Muscle layer of duodenum (tissue), 2 donors: ENCODE data around the gene SSRP1.
"Not testable (repeated sequence)": the region's sequence is repeated elsewhere in the genome, so short reads cannot be mapped to it uniquely, and the experiment has no call there.

Experiments
- H3K27ac ChIP-seq: one replicate; pipeline ENCODE4 v1.7.0; 2013; ENCODE audit warnings: mild to moderate bottlenecking, low read length
- H3K27me3 ChIP-seq: one replicate; pipeline ENCODE4 v1.7.0; 2013; ENCODE audit warnings: low read depth, mild to moderate bottlenecking, control low read depth, low read length
- H3K36me3 ChIP-seq, 2 donors: one replicate each; pipeline ENCODE4 v1.7.0; 2013; ENCODE audit warnings: low read length in 2 of 2, control low read depth in 1 of 2, mild to moderate bottlenecking in 1 of 2; ENCODE audit not compliant: insufficient read depth in 2 of 2, control insufficient read depth in 1 of 2
- H3K4me1 ChIP-seq, 2 donors: one replicate each; pipeline ENCODE4 v1.7.0; 2013; ENCODE audit warnings: low read length in 2 of 2, mild to moderate bottlenecking in 2 of 2, control low read depth in 1 of 2, moderate library complexity in 1 of 2; ENCODE audit not compliant: insufficient read depth in 2 of 2, control insufficient read depth in 1 of 2
- H3K4me3 ChIP-seq, 2 donors: one replicate each; pipeline ENCODE4 v1.7.0; 2013; ENCODE audit warnings: low read length in 2 of 2, low read depth in 1 of 2, mild to moderate bottlenecking in 1 of 2
- H3K9me3 ChIP-seq, 2 donors: one replicate each; pipeline ENCODE4 v1.7.0; 2013; ENCODE audit warnings: low read length in 2 of 2, control low read depth in 1 of 2, mild to moderate bottlenecking in 1 of 2; ENCODE audit not compliant: control insufficient read depth in 1 of 2
- donor health status: healthy.

Gene SSRP1

GRCh38 chr11:57306161-57306876 is 29.4 kb downstream of the SSRP1 start:
- no peaks in the 10 kb centered on the region for H3K9me3 ChIP-seq
- H3K4me1 ChIP-seq: peaks cover 3 to 28% of the 10 kb centered on the region in 2 donors
- H3K27me3 ChIP-seq: no peaks in the 10 kb centered on the region
- no peak overlapping the region for H3K27ac ChIP-seq
- no peak overlapping the region for H3K4me3 ChIP-seq
- H3K36me3 ChIP-seq: peaks cover 23 to 33% of the 10 kb centered on the region in 2 donors

- H3K4me3 ChIP-seq: no peak overlapping the region
- H3K27ac ChIP-seq: no peak overlapping the region
- H3K36me3 ChIP-seq: peaks cover 31 to 38% of the 10 kb centered on the region in 2 donors
- H3K27me3 ChIP-seq: no peaks in the 10 kb centered on the region
- no peaks in the 10 kb centered on the region for H3K9me3 ChIP-seq
- H3K4me1 ChIP-seq: peaks cover 3 to 20% of the 10 kb centered on the region in 2 donors
Observed at GRCh38 chr11:57305523-57305922, 30.2 kb downstream of the SSRP1 start.

GRCh38 chr11:57303990-57304579 is 31.6 kb downstream of the SSRP1 start:
- Histone ChIP-seq H3K4me3 (no peak overlapping the region), H3K4me1 (peaks cover 3 to 7% of the 10 kb centered on the region in 2 donors), H3K36me3 (peaks cover 40 to 48% of the 10 kb centered on the region in 2 donors), H3K9me3 (peaks cover 0 to 12% of the 10 kb centered on the region in 2 donors), H3K27ac (no peak overlapping the region), H3K27me3 (no peaks in the 10 kb centered on the region)

- peaks cover 44 to 54% of the 10 kb centered on the region in 2 donors for H3K36me3 ChIP-seq
- H3K27me3 ChIP-seq: no peaks in the 10 kb centered on the region
- H3K4me3 ChIP-seq: no peak overlapping the region
- H3K4me1 ChIP-seq: peaks cover 3 to 7% of the 10 kb centered on the region in 2 donors
- peaks cover 0 to 14% of the 10 kb centered on the region in 2 donors for H3K9me3 ChIP-seq
- H3K27ac ChIP-seq: no peak overlapping the region
Observed at GRCh38 chr11:57303280-57303989, 32.3 kb downstream of the SSRP1 start.

- H3K36me3 ChIP-seq: peaks cover 36 to 60% of the 10 kb centered on the region in 2 donors
- H3K4me1 ChIP-seq: peaks cover 3 to 7% of the 10 kb centered on the region in 2 donors
- no peak overlapping the region for H3K4me3 ChIP-seq
- H3K27ac ChIP-seq: no peak overlapping the region
- peaks cover 0 to 14% of the 10 kb centered on the region in 2 donors for H3K9me3 ChIP-seq
- H3K27me3 ChIP-seq: no peaks in the 10 kb centered on the region
Observed at GRCh38 chr11:57302489-57302888, 33.2 kb downstream of the SSRP1 start.

- H3K36me3 ChIP-seq: peaks cover 36 to 63% of the 10 kb centered on the region in 2 donors
Observed at GRCh38 chr11:57301711-57302423, 33.8 kb downstream of the SSRP1 start.

GRCh38 chr11:57300785-57301184 is 34.9 kb downstream of the SSRP1 start:
- H3K36me3 ChIP-seq: peaks cover 36 to 63% of the 10 kb centered on the region in 2 donors
- H3K4me1 ChIP-seq: peaks cover 3 to 6% of the 10 kb centered on the region in 2 donors
- H3K27ac ChIP-seq: no peak overlapping the region
- H3K27me3 ChIP-seq: no peaks in the 10 kb centered on the region
- no peak overlapping the region for H3K4me3 ChIP-seq
- H3K9me3 ChIP-seq: peaks cover 0 to 14% of the 10 kb centered on the region in 2 donors

More at GRCh38 chr11:57301711-57302423, 33.8 kb downstream of the SSRP1 start:
- peaks cover 0 to 14% of the 10 kb centered on the region in 2 donors for H3K9me3 ChIP-seq
- H3K4me1 ChIP-seq: peaks cover 3 to 7% of the 10 kb centered on the region in 2 donors
- H3K27ac ChIP-seq: no peak overlapping the region
- no peak overlapping the region for H3K4me3 ChIP-seq
- H3K27me3 ChIP-seq: no peaks in the 10 kb centered on the region

GRCh38 chr11:57299150-57299737 is 36.4 kb downstream of the SSRP1 start:
- H3K36me3 ChIP-seq: peaks cover 36 to 63% of the 10 kb centered on the region in 2 donors

GRCh38 chr11:57297221-57297620 is 38.5 kb downstream of the SSRP1 start:
- H3K9me3 ChIP-seq: peaks cover 0 to 14% of the 10 kb centered on the region in 2 donors
- peaks cover 35 to 51% of the 10 kb centered on the region in 2 donors for H3K36me3 ChIP-seq
- H3K4me1 ChIP-seq: peaks cover 0 to 4% of the 10 kb centered on the region in 2 donors

More at GRCh38 chr11:57299150-57299737, 36.4 kb downstream of the SSRP1 start:
- no peak overlapping the region for H3K4me3 ChIP-seq
- peaks cover 0 to 14% of the 10 kb centered on the region in 2 donors for H3K9me3 ChIP-seq
- H3K27ac ChIP-seq: no peak overlapping the region
- peaks cover 0 to 1% of the 10 kb centered on the region in 2 donors for H3K4me1 ChIP-seq
- H3K27me3 ChIP-seq: no peaks in the 10 kb centered on the region

GRCh38 chr11:57296205-57296604 is 39.5 kb downstream of the SSRP1 start:
- peaks cover 24 to 41% of the 10 kb centered on the region in 2 donors for H3K36me3 ChIP-seq
- H3K27ac ChIP-seq, H3K4me1 ChIP-seq, H3K4me3 ChIP-seq, H3K27me3 ChIP-seq: not testable (repeated sequence)
- peaks cover 0 to 14% of the 10 kb centered on the region in 2 donors for H3K9me3 ChIP-seq

More at GRCh38 chr11:57297221-57297620, 38.5 kb downstream of the SSRP1 start:
- H3K4me3 ChIP-seq: no peak overlapping the region
- H3K27me3 ChIP-seq: no peaks in the 10 kb centered on the region
- H3K27ac ChIP-seq: no peak overlapping the region
